GM18508 (cell line): Measurements from ENCODE around the gene DHX35.

Source experiments
- ATAC-seq: cut with Tn5 transposase; IDR thresholded peaks from one replicate; pipeline ENCODE4 v1.9.1; 2021; ENCODE audit warnings: moderate number of reproducible peaks; ENCODE audit not compliant: insufficient read depth, unreplicated experiment

DHX35 gene

GRCh38 chr20:39016041-39016440, 53.9 kb downstream of the DHX35 start:
- ATAC-seq = no peak

GRCh38 chr20:39016506-39016905, 54.4 kb downstream of the DHX35 start:
- ATAC-seq = no peak

- no peak for ATAC-seq
Measured at GRCh38 chr20:39019027-39019426, 56.9 kb downstream of the DHX35 start.

- ATAC-seq = peak; percentile 94
Measured at GRCh38 chr20:39019805-39020325, 57.7 kb downstream of the DHX35 start.

- ATAC-seq = no peak
Measured at GRCh38 chr20:39021748-39022147, 59.6 kb downstream of the DHX35 start.

GRCh38 chr20:39025883-39026282, 63.7 kb downstream of the DHX35 start:
- ATAC-seq = no peak

- no peak for ATAC-seq
Measured at GRCh38 chr20:39029364-39029763, 67.2 kb downstream of the DHX35 start.

- ATAC-seq = no peak
Measured at GRCh38 chr20:39032997-39033396, 70.9 kb downstream of the DHX35 start.

- no peak for ATAC-seq
Measured at GRCh38 chr20:39036011-39036410, 73.9 kb downstream of the DHX35 start.

GRCh38 chr20:39036851-39037250, 74.7 kb downstream of the DHX35 start:
- ATAC-seq = no peak

GRCh38 chr20:39038047-39038446, 75.9 kb downstream of the DHX35 start:
- ATAC-seq = no peak

GRCh38 chr20:39038495-39038894, 76.4 kb downstream of the DHX35 start:
- no peak for ATAC-seq

GRCh38 chr20:39039261-39039660, 77.1 kb downstream of the DHX35 start:
- ATAC-seq = no peak

GRCh38 chr20:39040116-39040515, 78.0 kb downstream of the DHX35 start:
- no peak for ATAC-seq

GRCh38 chr20:39041067-39041466, 78.9 kb downstream of the DHX35 start:
- ATAC-seq = no peak

GRCh38 chr20:39042279-39043150, 80.4 kb downstream of the DHX35 start:
- no peak for ATAC-seq

GRCh38 chr20:39044501-39044900, 82.4 kb downstream of the DHX35 start:
- ATAC-seq = no peak

GRCh38 chr20:39045676-39046075, 83.5 kb downstream of the DHX35 start:
- no peak for ATAC-seq

- ATAC-seq = no peak
Measured at GRCh38 chr20:39047417-39047985, 85.4 kb downstream of the DHX35 start.

GRCh38 chr20:39048000-39048696, 86.0 kb downstream of the DHX35 start:
- ATAC-seq = no peak

GRCh38 chr20:39049148-39049547, 87.0 kb downstream of the DHX35 start:
- no peak for ATAC-seq
